Activated effector memory CD4-positive, alpha-beta T cell treated with anti-CD3 and anti-CD28 coated beads, Interleukin-2, amount 50 U/mL, for 16 hours (primary cell): ENCODE results near the gene PABPC3.

Experiments
- DNase-seq: peaks from one replicate; pipeline ENCODE4 v3.0.0-alpha.2; 2020

The PABPC3 gene

GRCh38 chr13:25095851-25096453, at the start of gene PABPC3:
TSS of gene PABPC3 (plus strand) at chr13:25096136. CDS start at chr13:25096199, 63 bp downstream.
- no peak for DNase-seq

- no peak for DNase-seq
These were observed 49.5 kb upstream of the PABPC3 start for GRCh38 chr13:25046274-25046984.

DNA sequence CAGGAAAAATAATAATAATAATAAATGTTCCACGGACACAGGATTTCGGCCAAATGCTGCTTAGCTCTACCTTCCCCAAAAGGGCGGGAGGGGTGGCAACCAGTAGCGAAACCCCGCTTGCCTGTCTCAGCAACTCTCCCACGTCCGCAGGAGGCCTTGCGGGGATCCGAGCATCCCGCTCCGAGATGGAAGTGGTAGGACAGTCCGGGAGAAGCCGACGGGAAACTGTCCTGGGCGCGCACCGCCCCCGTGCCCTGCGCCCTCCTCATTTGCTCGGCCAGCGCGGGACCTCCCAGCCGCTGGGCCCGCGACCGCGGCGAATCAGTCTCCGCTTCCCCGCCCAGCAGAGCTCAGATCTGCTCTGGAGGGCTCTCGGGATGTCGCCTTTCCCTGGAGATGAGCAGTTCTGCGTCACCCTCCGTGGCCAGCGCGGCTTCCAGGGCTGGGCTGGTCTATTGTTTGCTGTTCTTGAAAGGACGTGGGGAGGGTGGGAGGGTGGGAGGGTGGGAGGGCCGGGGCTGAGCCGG, 48.9 kb upstream of the PABPC3 start:
- no peak for DNase-seq

DNA sequence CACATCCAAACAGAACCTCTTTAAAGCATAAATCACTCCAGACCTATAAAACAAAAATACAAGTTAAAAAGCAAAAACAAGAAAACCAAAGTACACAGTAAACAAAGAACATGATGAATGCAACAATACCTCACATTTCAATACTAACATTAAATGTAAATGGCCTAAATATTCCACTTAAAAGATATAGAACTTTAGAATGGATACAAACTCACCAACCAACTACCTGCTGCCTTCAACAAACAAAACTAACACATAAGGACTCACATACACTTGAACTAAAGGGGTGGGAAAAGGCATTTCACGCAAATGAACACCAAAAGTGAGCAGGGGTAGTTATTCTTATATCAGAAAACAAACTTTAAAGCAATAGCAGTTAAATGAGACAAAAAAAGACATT, 44.9 kb upstream of the PABPC3 start:
- DNase-seq = no peak

GRCh38 chr13:25059166-25059565, 36.8 kb upstream of the PABPC3 start:
- DNase-seq = no peak

DNA sequence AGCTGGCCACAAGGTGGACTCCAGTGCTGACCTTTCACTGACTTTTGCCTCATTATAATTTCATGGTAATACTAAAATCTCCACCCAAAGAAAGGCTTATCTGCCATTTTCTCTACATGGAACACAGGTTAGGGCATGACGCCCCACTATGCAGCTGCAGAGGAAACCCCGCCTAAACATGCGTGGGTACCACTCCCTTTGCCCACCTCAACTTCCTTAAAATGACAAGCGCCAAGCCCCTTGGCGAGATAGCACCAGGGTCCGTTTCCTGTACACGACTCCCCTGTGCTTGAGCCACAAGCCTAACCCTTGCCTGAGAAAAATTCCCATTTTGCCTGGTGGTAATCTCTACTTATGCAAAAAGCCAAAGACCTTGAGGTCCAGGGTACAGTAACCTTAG, 36.0 kb upstream of the PABPC3 start:
- no peak for DNase-seq

GRCh38 chr13:25062479-25062878, 33.5 kb upstream of the PABPC3 start:
- no peak for DNase-seq

- no peak for DNase-seq
These were observed 31.5 kb upstream of the PABPC3 start for GRCh38 chr13:25064396-25064795.

DNA sequence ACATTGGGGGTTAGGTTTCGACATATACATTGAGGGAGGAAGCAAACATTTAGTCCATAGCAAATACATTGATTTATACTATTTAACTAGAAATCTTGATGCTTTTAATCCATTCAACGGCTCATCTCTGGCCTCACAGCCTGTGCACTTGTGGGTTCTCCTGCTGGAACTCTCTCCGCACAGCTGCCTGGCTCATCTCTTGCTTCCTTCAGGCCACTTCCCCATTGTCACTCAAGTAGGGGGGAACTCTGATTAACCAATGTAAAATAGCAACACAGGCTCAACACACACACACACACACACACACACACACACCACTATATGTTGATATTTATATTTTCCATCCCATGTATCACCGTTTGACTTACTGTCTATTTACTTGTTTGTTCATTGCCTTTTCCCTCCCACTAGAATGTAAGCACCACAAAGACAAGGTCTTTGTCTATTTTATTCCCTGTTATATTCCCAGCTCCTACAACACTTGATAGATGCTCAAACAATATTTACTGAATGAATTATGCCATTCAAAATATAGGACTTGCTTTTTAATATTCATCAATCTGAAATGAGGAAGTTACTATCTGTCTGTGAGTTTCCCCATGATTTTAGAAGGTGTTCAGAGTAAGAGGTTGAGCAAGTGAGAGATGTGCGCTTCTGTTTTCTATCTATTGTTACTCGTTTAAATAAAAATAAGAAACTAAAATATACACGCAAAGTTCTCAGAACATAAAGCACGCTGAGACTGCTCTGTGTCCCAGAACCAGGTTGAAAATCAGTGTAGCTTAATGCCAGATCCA, 29.8 kb upstream of the PABPC3 start:
- DNase-seq = no peak

DNA sequence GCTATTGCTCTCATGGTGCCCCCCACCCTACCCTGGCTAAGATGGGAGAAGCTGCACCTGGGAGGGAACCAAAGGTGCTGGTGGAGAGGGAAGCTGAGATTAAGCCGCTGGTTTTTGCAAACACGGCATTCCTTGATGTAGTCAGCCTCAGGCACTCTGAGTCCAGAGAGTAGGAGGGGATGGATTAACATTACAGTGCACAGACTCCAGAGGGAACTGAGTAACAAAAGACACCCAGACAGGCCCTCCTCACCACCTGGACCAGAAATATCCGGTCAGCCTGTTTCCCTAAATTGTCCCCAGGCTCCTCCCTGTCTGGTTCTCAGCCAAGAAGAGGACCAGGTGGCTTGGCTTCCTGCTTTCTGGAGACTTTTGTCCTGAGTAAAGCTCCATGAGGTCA, 28.9 kb upstream of the PABPC3 start:
- no peak for DNase-seq

DNA sequence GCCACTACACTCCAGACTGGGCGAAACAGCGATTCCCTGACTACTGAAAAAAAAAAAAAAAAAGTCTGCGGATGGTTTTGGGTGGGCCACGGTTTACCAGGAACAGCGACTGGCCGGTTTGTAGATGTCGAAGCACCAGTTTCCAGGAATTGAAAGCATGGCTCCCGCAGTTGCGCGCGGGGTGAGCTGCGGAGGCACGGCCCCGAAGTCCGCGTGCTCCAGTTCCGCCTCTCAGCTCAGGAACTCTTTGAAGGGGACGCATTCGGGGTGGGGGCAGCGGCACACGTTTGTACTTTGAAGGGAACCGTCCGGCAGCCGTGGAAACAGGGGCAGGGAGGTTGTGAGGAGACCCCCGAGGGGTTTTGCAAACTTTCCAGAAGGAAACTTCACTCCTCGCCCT, 27.1 kb upstream of the PABPC3 start:
- no peak for DNase-seq

DNA sequence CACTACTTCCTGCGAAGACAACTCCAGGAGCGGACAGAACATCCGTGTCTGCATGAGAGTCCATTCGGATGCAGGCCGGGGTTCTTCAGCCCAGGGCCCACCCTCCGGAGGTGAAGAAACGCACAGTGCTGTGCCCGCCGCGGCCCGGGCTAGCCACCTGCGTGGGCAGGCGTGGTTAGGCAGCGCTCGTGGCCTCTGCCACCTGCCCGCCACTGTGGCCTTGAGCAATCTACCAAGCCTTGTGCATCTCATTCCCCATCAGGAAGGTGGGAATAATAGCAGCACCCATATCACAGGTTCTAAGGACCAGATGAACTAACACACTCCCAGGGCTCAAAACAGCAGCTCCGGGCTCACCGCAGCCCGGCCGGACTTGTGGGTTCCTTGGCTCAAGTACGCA, 26.7 kb upstream of the PABPC3 start:
- no peak for DNase-seq

DNA sequence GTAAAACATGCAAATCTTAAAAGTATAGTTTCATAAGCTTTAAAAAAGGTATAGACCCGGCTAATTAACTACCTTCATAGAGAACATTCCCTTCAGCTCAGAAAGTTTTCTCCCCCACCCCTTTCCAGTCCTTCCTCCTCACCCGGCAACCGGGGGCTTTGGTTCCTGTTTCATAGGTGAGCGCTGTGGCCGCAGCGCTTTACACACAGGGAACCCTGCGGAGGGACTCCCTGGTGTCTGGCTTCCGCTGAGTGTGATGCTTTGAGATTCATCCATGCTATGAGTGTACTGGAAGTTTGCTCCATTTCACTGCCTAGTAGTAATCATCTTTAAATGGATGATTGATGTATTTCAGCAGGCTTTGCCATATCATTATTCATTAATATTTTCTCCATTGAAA, 26.0 kb upstream of the PABPC3 start:
- no peak for DNase-seq

DNA sequence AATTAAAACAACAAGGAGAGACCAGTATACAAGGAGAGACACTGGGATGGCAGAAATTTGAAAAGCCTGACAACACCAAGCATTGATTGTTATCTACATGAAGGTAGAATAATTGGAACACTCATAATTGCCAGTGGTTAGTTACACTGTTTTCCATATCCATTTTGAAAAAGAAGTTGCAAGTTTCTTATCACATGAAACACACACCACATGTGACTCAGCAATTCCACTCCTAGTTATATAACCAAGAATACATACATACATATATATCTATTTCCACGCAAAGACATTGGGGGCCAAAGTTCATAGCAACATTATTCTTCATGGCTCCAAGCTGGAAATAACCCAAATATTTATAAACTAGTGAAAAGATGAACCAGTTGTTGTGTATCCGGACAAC, 15.2 kb upstream of the PABPC3 start:
- DNase-seq = no peak

DNA sequence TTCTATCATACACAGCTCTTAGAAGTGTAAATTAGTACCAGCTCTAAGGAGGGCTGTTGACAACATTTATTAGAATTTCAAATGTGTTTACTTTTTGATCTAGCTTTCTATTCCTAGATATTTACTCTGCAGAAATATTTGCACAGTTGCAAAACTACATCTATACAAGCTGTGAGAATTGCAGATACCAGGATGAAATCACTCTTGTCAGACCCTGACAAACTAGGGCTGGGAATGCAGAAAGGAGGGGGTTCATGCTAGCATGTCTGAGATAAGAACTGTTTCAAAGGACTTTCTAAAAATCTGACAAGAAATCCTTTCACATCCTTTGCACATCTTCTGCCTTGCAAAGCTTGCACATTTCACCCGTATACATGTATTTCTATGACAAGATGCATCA, 11.8 kb upstream of the PABPC3 start:
- no peak for DNase-seq

DNA sequence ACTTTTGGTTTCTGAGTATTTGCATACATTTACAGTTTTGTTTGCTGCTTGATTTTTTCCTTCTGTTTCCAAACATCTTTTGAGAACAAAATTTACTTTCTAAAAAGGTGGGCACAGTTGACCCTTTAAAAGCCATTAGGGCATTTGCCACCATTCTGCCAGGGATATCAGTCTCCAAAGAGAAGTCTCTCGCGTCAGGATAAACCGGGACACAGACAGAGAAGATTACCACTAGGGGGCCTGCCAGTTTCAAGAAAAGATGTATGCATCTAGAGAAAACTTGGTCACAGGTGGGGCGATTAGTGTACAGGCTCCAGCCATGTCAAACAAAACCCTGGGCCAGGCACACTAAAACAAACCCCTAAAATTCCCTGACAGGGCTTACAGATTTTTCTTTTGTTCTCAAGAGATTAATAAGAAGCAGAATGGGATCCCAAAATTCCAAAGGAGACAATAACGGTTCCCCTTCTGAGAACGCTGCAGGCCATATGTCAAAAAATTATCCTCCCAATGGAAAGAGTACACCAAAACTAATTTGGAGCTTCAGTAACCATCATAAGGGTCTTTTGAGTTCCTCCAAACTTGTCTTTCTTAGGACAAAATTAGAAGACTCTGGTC, 10.7 kb upstream of the PABPC3 start:
- no peak for DNase-seq

DNA sequence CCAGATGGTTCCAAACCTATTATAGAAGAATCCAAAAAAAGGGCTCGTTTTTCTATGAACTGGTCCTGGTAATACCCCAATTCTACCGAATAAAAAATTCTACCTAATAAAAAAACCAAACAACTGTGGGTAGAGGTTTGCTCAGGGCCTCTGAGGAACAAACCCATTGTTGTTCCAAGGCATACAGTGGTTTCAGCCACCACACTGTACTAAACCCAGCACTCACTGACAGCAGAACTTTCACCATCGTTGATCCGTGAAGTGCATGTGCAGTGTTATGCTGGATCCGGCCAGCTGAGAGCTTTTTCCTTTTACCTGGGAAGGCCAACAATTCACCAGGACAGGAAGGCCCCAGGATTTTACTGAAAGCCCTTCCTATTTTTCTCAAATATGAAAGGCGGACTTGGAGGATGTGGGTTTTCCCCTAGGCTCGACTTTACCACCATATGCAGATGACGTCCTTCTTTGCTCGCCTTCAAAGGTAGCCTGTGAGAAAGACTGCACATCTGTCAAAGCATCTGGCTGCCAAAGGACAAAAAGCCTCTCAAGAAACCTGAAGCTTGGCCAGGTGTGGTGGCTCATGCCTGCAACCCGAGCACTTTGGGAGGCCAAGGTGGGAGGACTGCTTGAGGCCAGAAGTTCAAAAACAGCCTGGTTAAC, 7.2 kb upstream of the PABPC3 start:
- no peak for DNase-seq

DNA sequence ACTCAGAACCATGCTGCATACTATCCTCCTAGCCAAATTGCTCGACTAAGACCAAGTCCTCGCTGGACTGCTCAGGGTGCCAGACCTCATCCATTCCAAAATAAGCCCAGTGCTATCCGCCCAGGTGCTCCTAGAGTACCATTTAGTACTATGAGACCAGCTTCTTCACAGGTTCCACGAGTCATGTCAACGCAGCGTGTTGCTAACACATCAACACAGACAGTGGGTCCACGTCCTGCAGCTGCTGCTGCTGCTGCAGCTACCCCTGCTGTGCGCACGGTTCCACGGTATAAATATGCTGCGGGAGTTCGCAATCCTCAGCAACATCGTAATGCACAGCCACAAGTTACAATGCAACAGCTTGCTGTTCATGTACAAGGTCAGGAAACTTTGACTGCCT, 1.5 kb downstream of the PABPC3 start:
- DNase-seq = no peak

DNA sequence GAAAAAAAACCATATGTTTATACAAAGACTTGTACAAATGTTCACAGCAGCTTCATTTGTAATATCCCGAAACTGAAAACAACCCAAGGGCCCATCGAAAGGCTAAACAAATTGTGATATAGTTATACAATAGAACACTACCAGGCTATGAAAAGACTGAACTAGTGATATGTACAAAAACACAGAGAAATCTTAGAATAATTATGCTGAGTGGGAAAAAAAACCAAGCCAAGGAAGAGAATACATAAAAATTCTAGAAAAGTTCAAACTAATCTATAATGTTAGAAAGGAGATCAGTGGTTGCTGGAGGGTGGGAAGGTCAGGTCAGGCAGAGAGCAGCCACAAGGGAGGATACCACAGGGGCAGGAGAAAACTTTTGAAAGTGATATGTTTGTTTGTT, 7.8 kb downstream of the PABPC3 start:
- DNase-seq = no peak

GRCh38 chr13:25109341-25109740, 13.4 kb downstream of the PABPC3 start:
- DNase-seq = no peak

DNA sequence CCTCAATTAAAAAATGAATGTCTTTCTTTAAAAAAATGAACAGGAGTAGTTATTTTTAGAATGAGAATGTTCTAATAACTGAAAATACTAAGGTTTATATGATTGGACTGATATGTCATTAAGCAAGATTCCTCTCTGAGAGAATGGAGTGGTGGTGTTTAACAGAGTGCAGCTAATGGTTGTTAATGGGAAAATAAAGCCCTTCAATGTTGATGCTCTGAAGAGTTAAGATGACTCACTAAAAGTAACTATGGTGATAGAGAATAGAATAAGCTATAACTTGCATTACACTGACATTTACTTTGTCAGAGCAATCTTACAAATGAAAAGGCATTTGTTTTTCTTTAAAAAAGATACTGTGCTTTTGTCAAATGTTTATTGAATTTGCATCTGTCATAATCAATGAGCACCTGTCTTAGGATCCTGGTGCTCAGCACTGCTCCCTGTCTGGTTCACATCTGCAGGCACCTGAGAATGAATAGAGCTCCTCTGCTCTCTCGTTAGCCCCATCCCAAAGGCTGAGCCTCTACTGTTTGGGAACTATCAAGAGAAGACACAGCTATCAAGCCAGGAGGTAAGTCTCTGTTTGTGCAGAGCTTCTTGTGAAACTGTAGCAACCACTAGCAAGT, 15.1 kb downstream of the PABPC3 start:
- DNase-seq = no peak

DNA sequence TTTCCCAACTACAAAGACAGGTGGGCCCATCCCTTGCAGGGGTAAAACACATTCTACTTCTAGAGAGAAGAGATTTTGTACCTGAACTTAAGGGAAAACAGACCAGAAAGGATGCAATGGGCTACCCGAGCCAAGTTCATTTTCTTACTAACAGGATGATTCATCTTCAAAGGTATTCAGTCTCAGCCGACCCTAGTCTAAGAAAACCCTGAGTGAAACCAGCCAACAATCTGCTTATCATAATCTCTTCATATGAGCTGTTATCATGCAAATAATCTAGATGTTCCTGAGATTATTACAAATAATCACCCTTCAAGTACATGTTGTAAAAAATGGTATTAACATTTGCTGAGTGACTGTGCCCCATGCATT, 15.6 kb downstream of the PABPC3 start:
- DNase-seq = no peak
